Osteocyte (in vitro differentiated cells): ENCODE data around the gene IRX6. TPM values are rescaled to one million over a fixed set of nuclear protein-coding genes. Genes with fewer than 3 reads are reported as not detected.
A peak's percentile ranks its signal among the peaks of the same experiment; 100 is the strongest.

ENCODE experiments used
- DNase-seq: peaks from one replicate; pipeline ENCODE4 v3.0.0; 2021; ENCODE audit warnings: mixed read lengths; ENCODE audit not compliant: unreplicated experiment; ENCODE audit errors: extremely low spot score
- H3K27ac Mint-ChIP-seq: one replicate; pipeline ENCODE4 v1.8.0; 2021; ENCODE audit warnings: mild to moderate bottlenecking, mixed read lengths; ENCODE audit not compliant: unreplicated experiment
- H3K27me3 Mint-ChIP-seq: one replicate; pipeline ENCODE4 v1.8.0; 2021; ENCODE audit warnings: mixed read lengths; ENCODE audit not compliant: unreplicated experiment
- H3K36me3 Mint-ChIP-seq: one replicate; pipeline ENCODE4 v1.8.0; 2021; ENCODE audit warnings: mixed read lengths; ENCODE audit not compliant: unreplicated experiment
- H3K4me1 Mint-ChIP-seq: one replicate; pipeline ENCODE4 v1.8.0; 2021; ENCODE audit warnings: mixed read lengths; ENCODE audit not compliant: unreplicated experiment
- H3K4me3 Mint-ChIP-seq: one replicate; pipeline ENCODE4 v1.8.0; 2021; ENCODE audit warnings: mild to moderate bottlenecking, moderate library complexity, mixed read lengths; ENCODE audit not compliant: unreplicated experiment
- H3K9me3 Mint-ChIP-seq: one replicate; pipeline ENCODE4 v1.8.0; 2021; ENCODE audit warnings: mixed read lengths; ENCODE audit not compliant: unreplicated experiment
- total RNA-seq: library from RNA; stranded (reverse); gene quantifications from 2 replicates; pipeline ENCODE4 v1.2.1, GENCODE V29; 2021
- TF ChIP-seq, protein P1 (sequence below): fragments of 200-600 bp; sonication (generic); IDR thresholded peaks from 2 replicates; pipeline ENCODE4 v1.5.0; 2021; ENCODE audit warnings: antibody characterized with exemption, mild to moderate bottlenecking, moderate library complexity

IRX6 gene
- total RNA-seq, 1 donor from 2014 or later, result 0.38 TPM

DNA sequence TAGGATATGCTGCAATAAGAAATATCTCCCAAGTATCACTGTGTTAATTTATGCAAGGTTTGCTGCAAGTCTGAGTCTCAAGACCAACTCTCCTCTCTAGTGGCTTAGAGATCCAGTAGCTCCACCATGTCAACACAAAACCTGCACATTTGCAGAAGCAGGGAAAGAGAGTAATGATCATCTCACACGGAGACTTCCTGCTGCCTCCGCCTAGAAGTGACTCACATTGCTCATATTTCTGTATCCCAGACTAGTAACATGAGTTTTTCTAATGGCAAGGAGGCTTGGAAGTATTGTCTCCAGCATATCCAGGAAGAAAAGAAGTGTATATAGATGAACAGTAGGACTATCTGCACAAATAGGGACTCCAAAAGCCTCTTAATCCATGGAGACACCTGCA lies 15.0 kb upstream of the IRX6 start:
- no peak overlapping the region for H3K4me3 Mint-ChIP-seq
- H3K36me3 Mint-ChIP-seq, result no peaks in the 10 kb centered on the region
- DNase-seq, result no peak
- no peaks in the 10 kb centered on the region for H3K9me3 Mint-ChIP-seq
- TF ChIP-seq, protein P1, sequence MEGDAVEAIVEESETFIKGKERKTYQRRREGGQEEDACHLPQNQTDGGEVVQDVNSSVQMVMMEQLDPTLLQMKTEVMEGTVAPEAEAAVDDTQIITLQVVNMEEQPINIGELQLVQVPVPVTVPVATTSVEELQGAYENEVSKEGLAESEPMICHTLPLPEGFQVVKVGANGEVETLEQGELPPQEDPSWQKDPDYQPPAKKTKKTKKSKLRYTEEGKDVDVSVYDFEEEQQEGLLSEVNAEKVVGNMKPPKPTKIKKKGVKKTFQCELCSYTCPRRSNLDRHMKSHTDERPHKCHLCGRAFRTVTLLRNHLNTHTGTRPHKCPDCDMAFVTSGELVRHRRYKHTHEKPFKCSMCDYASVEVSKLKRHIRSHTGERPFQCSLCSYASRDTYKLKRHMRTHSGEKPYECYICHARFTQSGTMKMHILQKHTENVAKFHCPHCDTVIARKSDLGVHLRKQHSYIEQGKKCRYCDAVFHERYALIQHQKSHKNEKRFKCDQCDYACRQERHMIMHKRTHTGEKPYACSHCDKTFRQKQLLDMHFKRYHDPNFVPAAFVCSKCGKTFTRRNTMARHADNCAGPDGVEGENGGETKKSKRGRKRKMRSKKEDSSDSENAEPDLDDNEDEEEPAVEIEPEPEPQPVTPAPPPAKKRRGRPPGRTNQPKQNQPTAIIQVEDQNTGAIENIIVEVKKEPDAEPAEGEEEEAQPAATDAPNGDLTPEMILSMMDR, result no peak
- no peaks in the 10 kb centered on the region for H3K4me1 Mint-ChIP-seq
- no peak overlapping the region for H3K27ac Mint-ChIP-seq
- peaks cover 59% of the 10 kb centered on the region for H3K27me3 Mint-ChIP-seq

DNA sequence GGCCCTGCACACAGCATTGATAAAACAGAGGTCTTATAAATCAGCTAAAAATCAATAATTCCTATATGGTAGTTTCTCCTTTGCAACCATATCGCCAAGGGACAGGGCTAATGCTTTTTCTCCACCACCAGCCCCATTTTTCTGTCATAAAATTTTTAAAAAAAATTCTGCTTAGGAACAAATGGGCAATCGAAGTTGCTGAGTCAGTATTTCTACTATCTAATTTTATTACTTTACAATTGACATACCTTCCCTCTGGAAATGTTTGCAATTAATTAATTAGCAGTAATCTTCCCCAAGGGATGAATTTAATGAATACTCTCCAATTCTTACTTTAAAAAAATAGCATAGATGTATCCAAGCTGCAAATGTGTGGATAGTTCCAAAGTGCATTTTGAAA lies 1.7 kb upstream of the IRX6 start:
- TF ChIP-seq, protein P1, result no peak
- DNase-seq, result no peak
- Mint-ChIP-seq H3K9me3 (no peaks in the 10 kb centered on the region), H3K4me1 (peaks cover 7% of the 10 kb centered on the region), H3K27me3 (peaks cover 70% of the 10 kb centered on the region), H3K36me3 (no peaks in the 10 kb centered on the region), H3K27ac (no peak overlapping the region), H3K4me3 (no peak overlapping the region)

DNA sequence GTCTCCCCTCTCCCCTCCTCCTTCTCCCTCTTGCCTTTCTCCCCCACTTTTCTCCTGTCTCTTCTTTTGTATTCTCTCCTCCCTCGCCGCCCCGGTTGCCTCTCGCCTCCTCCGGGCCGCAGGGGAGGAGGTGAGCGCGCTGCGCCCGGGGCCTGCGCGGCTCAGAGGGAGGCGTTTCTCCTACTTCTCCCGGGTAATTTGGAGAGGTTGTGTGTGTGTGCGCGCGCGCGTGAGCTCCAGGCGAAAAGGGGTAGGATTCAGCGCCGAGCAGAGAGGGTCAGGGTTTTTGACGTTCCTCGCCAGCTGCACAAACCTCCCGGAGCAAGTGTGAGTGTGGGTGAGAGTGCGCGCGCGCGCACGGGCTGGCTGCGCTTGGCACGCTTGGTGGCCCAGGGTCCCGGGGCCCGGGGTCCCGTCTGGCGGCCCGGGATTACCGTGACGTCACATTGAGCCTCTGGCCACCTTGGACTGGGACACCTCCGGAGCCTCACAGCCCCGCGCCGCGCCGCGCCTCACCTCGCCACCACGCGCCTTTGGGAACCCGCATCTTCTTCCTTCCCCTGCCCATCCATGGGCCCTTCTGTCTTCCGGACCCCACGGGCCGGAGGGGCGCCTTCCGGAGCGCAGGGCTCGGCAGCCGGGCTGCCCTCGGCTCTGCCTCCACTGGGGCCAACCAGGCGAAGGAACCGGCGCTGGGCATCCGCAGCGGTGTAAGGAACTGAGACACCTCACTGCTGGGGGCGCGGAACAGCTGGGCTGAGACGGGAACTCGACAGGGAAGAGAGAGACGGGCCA lies 479 bp downstream of the IRX6 start:
- H3K27ac Mint-ChIP-seq, result no peak overlapping the region
- TF ChIP-seq, protein P1, result no peak
- H3K4me1 Mint-ChIP-seq, result peaks cover 7% of the 10 kb centered on the region
- H3K27me3 Mint-ChIP-seq, result peaks cover 67% of the 10 kb centered on the region
- no peaks in the 10 kb centered on the region for H3K9me3 Mint-ChIP-seq
- no peaks in the 10 kb centered on the region for H3K36me3 Mint-ChIP-seq
- DNase-seq, result no peak
- H3K4me3 Mint-ChIP-seq, result peak overlapping the region; percentile 60

DNA sequence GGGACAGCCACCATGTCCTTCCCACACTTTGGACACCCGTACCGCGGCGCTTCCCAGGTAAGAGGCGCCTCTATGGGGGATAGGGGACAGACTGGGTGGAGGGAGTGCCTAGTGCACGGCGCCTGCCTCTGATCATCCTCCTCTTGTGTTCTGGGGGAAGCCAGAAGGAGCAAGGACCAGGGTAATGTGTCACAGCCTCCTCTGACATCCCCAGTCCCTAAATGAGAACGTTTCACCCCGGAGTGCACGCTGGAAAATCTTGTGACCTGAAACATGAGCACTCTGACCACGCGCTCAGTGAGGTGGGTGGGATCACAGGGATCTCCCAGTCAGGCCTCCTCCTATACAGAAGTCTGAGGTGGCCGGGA lies 1.1 kb downstream of the IRX6 start:
- Mint-ChIP-seq H3K27me3 (peaks cover 67% of the 10 kb centered on the region), H3K9me3 (no peaks in the 10 kb centered on the region), H3K4me3 (peak overlapping the region; percentile 54), H3K36me3 (no peaks in the 10 kb centered on the region), H3K4me1 (peaks cover 7% of the 10 kb centered on the region), H3K27ac (no peak overlapping the region)
- no peak for DNase-seq
- TF ChIP-seq, protein P1, result no peak

DNA sequence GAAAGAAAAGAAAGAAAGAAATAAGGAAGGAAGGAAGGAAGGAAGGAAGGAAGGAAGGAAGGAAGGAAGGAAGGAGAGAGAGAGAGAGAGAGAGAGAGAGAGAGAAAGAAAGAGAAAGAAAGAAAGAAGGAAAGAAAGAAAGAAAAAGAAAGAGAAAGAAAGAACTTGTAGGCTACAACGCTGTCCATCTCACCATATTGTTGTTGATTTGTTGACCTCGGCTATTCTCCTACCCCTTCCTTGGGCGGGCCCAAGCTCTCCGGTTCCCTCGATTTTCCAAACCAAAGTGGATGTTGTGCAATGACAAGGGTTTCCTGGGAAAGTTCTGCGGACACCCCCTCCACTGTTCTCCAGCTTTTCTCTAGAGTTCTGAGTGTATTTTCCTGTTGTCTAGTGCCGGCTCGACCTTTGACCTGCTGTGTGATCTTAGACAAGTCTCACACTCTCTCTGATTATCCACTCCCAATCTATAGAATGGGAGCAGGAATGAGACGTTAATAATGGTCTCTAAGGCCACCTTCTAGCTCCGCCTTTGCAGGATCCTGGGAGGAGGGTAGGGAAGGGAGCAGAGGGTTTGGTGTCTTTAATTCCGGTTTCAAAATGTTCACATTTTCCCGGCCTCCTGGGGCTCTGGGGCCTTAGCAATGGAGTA lies 1.6 kb downstream of the IRX6 start:
- H3K4me3 Mint-ChIP-seq, result peak overlapping the region; percentile 54
- H3K4me1 Mint-ChIP-seq, result peaks cover 7% of the 10 kb centered on the region
- H3K27me3 Mint-ChIP-seq, result peaks cover 67% of the 10 kb centered on the region
- no peaks in the 10 kb centered on the region for H3K9me3 Mint-ChIP-seq
- no peak for DNase-seq
- no peaks in the 10 kb centered on the region for H3K36me3 Mint-ChIP-seq
- H3K27ac Mint-ChIP-seq, result no peak overlapping the region
- TF ChIP-seq, protein P1, result no peak
